HG03039 (cell line): ENCODE data around the gene C6orf62.
"Not testable (repeated sequence)": the region's sequence is repeated elsewhere in the genome, so short reads cannot be mapped to it uniquely, and the experiment has no call there.

Experiments used
- ATAC-seq: cut with Tn5 transposase; IDR thresholded peaks from one replicate; pipeline ENCODE4 v1.9.1; 2021; ENCODE audit warnings: mild to moderate bottlenecking, moderate library complexity; ENCODE audit not compliant: unreplicated experiment

C6orf62 gene

GRCh38 chr6:24743265-24743943 lies 24.4 kb upstream of the C6orf62 start:
- peak; percentile 90 for ATAC-seq

GRCh38 chr6:24742216-24742738 lies 23.3 kb upstream of the C6orf62 start:
- ATAC-seq, result no peak

DNA sequence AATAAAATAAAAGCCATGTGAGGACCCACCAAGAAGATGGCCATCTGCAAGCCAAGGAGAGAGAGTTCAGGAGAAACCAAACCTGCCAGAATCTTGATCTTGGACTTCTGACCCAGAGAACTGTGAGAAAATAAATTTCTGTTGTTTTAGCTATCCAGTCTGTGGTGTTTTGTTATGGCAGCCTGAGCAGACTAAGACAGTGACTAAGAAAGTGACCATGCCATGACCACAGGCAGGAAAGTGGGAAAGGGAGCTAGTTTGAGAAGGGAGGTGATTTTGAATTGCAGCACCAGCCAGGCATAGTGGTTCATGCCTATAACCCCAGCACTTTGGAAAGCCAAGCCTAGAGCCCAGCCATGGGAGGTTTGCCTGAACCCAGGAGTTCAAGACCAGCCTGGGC lies 21.9 kb upstream of the C6orf62 start:
- no peak for ATAC-seq

- ATAC-seq, result no peak
Observed at GRCh38 chr6:24738741-24739140, 19.8 kb upstream of the C6orf62 start.

DNA sequence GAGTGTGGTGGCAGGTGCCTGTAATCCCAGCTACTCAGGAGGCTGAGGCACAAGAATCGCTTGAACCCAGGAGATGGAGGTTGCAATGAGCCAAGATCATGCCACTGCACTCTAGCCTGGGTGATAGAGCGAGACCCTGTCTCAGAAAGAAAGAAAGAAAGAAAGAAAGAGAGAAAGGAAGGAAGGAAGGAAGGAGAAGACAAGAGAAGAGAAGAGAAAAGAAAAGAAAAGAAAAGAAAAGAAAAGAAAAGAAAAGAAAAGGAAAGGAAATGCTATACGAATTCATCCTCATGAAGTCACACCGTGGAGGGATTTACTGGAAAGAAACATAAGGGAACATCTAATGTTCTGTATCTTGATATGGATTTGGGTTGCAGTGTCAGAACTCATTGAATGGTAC lies 15.8 kb upstream of the C6orf62 start:
- ATAC-seq, result not testable (repeated sequence)

GRCh38 chr6:24734166-24734565 lies 15.2 kb upstream of the C6orf62 start:
- no peak for ATAC-seq

DNA sequence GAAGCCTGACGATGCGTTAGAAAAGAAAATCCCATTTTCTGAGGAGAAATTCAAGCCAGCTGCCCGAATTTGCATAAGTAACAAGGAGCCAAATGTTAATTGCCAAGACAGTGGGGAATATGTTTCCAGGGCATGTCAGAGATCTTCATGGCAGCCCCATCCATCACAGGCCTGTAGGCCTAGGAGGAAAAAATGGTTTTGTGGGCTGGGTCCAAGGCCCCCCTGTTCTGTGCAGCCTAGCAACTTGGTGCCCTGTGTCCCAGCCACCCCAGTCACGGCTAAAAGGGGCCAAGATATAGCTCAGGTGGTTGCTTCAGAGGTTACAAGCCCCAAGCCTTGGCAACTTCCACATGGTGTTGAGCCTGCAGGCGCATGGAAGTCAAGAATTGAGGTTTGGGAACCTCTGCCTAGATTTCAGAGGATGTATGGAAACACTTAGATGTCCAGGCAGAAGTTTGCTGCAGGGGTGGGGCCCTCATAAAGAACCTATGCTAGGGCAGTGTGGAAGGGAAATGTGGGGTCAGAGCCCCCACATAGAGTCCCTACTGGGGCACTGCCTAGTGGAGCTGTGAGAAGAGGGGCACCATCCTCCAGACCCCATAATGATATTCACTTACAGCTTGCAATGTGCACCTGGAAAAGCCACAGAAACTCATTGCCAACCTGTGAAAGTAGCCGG lies 12.6 kb upstream of the C6orf62 start:
- not testable (repeated sequence) for ATAC-seq

- not testable (repeated sequence) for ATAC-seq
Observed at GRCh38 chr6:24730653-24731052, 11.7 kb upstream of the C6orf62 start.

GRCh38 chr6:24723270-24723669 lies 4.3 kb upstream of the C6orf62 start:
- ATAC-seq, result no peak

DNA sequence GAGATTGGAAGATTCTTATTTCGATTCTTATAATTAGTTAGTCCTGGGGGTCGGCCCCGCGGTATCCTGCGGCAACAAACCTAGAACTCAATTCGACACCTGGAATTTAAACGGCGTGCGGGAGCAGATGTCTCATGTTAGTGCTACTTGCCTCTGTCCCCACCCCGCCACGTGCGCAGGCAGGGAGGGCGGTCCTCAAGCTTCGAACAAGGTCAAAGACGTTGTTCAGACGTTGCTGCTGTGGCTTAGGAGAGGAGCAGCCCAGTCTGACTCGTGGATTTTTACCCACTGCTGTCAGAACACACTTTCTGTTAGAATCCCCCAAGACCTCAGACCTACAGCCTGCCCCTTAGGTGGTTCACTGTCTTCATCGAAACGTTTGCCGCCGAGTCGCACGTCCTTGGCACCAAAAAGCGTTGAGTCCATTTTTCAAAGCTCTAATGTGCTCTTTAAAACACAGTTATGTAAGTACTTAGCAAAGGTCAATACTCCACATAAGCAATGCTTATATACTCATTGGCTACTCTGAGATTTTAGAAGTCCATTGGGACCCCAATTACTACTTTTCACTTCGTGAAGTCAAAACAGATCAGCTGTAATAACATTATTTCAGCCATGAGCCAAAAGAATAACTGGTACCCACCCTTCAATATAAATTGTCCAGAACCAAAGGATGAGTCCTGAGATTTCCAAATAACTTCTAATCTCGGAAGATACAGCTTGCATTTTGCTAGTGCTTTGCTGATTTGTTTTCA lies 2.7 kb upstream of the C6orf62 start:
- ATAC-seq, result peak; percentile 41

- peak; percentile 81 for ATAC-seq
Observed at GRCh38 chr6:24720604-24721460, 1.9 kb upstream of the C6orf62 start.

DNA sequence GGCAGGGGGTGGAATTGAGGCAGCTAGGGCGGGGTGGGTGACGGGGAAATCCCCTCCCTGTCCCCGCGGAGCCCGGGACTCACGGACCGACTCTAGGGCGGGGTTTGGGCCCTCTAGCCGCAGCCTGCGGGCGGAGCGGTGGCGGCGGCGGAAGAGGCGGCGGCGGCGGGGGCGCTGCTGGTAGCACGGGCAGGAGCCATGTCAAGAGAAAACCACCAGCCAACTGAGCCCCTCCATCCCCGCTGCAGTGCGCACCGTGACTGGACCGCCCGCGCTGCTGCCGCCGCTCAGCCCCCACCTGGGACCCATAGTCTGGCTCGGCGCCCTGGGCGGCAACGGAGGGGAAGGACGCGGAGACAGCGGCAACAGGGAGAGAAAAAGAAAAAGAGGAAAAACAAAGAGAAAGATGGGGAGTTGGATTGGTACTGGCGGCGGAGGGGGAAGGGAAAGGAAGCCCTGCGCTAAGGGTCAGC lies 1.2 kb upstream of the C6orf62 start:
- ATAC-seq, result no peak

DNA sequence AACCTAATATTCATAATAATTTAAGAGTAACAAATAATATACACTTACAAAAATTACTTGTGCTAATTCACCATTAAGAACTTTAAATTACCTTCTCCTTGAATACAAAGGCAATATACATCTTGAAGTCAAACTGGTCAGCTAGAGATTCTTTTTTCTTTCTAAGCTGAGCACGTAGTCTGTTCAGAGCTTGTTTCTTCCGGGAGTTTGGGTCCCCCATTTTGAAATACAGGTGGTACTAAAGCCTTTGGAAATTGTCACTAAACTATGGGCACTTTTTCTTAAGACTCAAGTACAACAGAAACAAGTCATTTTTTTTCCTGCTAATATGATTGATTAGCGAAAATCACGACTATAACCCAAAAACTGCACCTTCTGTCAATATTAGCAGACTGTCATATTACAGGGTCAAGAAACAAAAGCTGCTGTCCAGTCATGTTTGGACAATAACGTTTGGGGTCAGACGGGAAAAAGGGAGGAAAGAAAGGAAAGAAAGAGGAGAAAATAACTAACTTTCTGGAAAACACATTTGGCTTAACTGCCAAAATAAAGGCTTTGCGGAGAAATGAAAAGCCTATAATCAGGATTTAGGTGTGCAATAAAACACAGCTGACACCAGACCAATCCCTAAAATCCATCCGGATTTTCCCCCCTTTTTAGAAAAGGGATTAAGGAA lies 367 bp downstream of the C6orf62 start:
- ATAC-seq, result no peak

GRCh38 chr6:24716602-24717148 lies 2.3 kb downstream of the C6orf62 start:
- ATAC-seq, result not testable (repeated sequence)

GRCh38 chr6:24710519-24711303 lies 8.2 kb downstream of the C6orf62 start:
- no peak for ATAC-seq

- ATAC-seq, result no peak
Observed at GRCh38 chr6:24709014-24709711, 9.8 kb downstream of the C6orf62 start.

DNA sequence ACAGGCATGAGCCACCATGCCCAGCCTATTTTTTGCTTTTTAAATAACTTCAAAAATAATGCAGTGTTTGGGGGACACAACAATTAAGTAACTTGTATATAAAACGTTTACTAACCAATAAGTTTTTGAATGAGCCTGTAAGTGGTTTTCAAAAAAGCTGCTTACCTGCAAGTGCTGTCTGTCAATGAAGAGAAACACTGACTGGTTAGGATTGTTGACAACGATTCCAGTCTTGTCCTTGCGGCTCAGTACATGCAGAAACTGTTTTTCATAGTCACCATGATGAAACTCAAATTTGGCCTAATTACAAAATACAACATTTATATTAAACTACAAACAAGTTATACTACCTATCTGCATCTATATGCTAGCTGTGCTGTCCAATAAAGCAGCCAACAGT lies 10.3 kb downstream of the C6orf62 start:
- no peak for ATAC-seq

DNA sequence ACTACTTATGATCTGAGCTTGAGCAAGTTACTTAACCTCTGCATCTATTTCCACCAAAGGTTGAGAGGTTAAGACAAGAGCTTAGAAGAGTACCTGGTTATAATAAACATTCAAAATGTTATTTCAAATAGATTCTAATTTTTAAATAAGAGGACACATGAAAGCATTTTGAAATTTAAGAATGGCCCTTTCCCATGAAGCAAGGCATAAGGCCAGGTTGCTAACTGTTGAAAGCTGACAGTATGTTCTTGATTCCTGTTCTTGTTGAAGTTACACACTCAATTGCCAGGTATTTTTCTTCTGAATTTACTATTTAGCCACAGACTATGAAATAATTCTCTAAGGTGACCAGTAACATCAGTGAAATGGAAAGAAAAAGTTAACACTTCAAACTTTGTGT lies 14.5 kb downstream of the C6orf62 start:
- no peak for ATAC-seq
